B cell (primary cell): ENCODE data around the gene ING4.
"Not testable (repeated sequence)": the region's sequence is repeated elsewhere in the genome, so short reads cannot be mapped to it uniquely, and the experiment has no call there.

Source experiments
- CTCF ChIP-seq: fragments of 200-600 bp; IDR thresholded peaks from one replicate; pipeline ENCODE4 v1.8.0; 2022; ENCODE audit warnings: antibody characterized with exemption, mild to moderate bottlenecking
- EZH2 ChIP-seq: IDR thresholded peaks from 2 replicates; pipeline ENCODE4 v1.6.1; 2012; ENCODE audit warnings: borderline replicate concordance, low read depth, mild to moderate bottlenecking, moderate library complexity, low read length; ENCODE audit not compliant: insufficient read depth, poor library complexity, severe bottlenecking

DNA sequence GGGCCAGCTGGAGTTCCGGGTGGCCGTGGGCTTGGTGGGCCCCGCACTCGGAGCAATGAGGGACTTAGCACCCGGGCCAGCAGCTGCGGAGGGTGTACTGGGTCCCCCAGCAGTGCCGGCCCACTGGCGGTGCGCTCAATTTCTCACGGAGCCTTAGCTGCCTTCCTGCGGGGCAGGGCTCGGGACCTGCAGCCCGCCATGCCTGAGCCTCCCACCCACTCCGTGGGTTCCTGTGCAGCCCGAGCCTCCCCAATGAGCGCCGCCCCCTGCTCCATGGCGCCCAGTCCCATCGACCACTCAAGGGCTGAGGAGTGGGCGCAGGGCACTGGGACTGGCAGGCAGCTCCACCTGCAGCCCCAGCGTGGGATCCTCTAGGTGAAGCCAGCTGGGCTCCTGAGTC lies 45.4 kb upstream of the ING4 start:
- not testable (repeated sequence) for TF ChIP-seq CTCF, EZH2
